HEK293 (cell line): Measurements from ENCODE around the gene LDLRAD2.
A peak's percentile ranks its signal among the peaks of the same experiment; 100 is the strongest.
"Not testable (repeated sequence)": the region's sequence is repeated elsewhere in the genome, so short reads cannot be mapped to it uniquely, and the experiment has no call there.

ENCODE experiments used
- FEZF1 ChIP-seq: fragments of 450-650 bp; formaldehyde crosslinking; IDR thresholded peaks from 2 replicates; pipeline ENCODE4 v1.5.1; 2016; ENCODE audit warnings: missing biosample characterization, missing genetic modification characterization
- HOXC10 ChIP-seq: sonication (generic); formaldehyde crosslinking; IDR thresholded peaks from 2 replicates; pipeline ENCODE4 v1.8.1; 2023; ENCODE audit warnings: mild to moderate bottlenecking, missing genetic modification reagents
- KLF1 ChIP-seq: fragments of 450-650 bp; formaldehyde crosslinking; IDR thresholded peaks from 2 replicates; pipeline ENCODE4 v1.5.1; 2016; ENCODE audit warnings: missing biosample characterization, missing genetic modification characterization
- ZEB2 ChIP-seq: fragments of 450-650 bp; formaldehyde crosslinking; IDR thresholded peaks from 2 replicates; pipeline ENCODE4 v1.5.1; 2016; ENCODE audit warnings: missing biosample characterization, missing genetic modification characterization
- ZFP3 ChIP-seq: fragments of 450-650 bp; formaldehyde crosslinking; IDR thresholded peaks from 2 replicates; pipeline ENCODE4 v1.5.1; 2016; ENCODE audit warnings: low read depth, missing biosample characterization, missing genetic modification characterization
- ZNF121 ChIP-seq: fragments of 450-650 bp; formaldehyde crosslinking; IDR thresholded peaks from 2 replicates; pipeline ENCODE4 v1.5.1; 2016; ENCODE audit warnings: missing biosample characterization, missing genetic modification characterization
- ZNF239 ChIP-seq: fragments of 450-650 bp; formaldehyde crosslinking; IDR thresholded peaks from 2 replicates; pipeline ENCODE4 v1.5.1; 2016; ENCODE audit warnings: missing biosample characterization, missing genetic modification characterization
- ZNF24 ChIP-seq: fragments of 450-650 bp; formaldehyde crosslinking; IDR thresholded peaks from 2 replicates; pipeline ENCODE4 v1.5.1; 2016; ENCODE audit warnings: missing biosample characterization, missing genetic modification characterization
- ZNF292 ChIP-seq: fragments of 450-650 bp; formaldehyde crosslinking; IDR thresholded peaks from 2 replicates; pipeline ENCODE4 v1.5.1; 2016; ENCODE audit warnings: low read depth, missing biosample characterization, missing genetic modification characterization, borderline replicate concordance
- ZNF571 ChIP-seq: fragments of 450-650 bp; formaldehyde crosslinking; IDR thresholded peaks from 2 replicates; pipeline ENCODE4 v1.5.0; 2017; ENCODE audit warnings: missing biosample characterization, missing genetic modification characterization
- ZNF670 ChIP-seq: fragments of 450-650 bp; formaldehyde crosslinking; IDR thresholded peaks from 2 replicates; pipeline ENCODE4 v1.5.1; 2016; ENCODE audit warnings: missing biosample characterization, missing genetic modification characterization, low read depth
- TF ChIP-seq, protein P1 (sequence below): fragments of 450-650 bp; formaldehyde crosslinking; IDR thresholded peaks from 2 replicates; pipeline ENCODE4 v1.5.1; 2016; ENCODE audit warnings: missing biosample characterization, missing genetic modification characterization
- TF ChIP-seq, protein P2 (sequence below): fragments of 450-650 bp; formaldehyde crosslinking; IDR thresholded peaks from 2 replicates; pipeline ENCODE4 v1.5.1; 2016; ENCODE audit warnings: missing biosample characterization, missing genetic modification characterization, borderline replicate concordance
- TF ChIP-seq, protein P3 (sequence below): fragments of 450-650 bp; formaldehyde crosslinking; IDR thresholded peaks from 2 replicates; pipeline ENCODE4 v1.5.1; 2016; ENCODE audit warnings: missing biosample characterization, missing genetic modification characterization

DNA sequence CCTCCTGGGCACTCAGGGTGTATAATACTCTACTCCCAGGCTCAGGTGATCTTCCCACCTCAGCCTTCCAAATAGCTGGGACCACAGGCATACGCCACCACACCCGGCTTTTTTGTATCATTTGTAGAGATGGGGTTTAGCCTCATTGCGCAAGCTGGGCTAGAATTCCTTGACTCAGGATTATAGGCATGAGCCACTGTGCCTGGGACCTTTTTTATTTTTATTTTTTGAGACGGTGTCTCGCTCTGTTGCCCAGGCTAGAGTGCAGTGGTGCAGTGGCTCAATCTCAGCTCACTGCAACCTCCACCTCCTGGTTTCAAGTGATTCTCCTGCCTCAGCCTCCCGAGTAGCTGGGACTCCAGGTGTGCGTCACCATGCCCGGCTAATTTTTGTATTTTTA, 45.0 kb upstream of the LDLRAD2 start:
- not testable (repeated sequence) for TF ChIP-seq ZEB2 (tag by site-specific recombination); ZNF24 (tag by site-specific recombination); ZNF571 (tag by site-specific recombination); HOXC10 (CRISPR knock-in tag); FEZF1 (tag by site-specific recombination); ZNF239 (tag by site-specific recombination); ZFP3 (tag by site-specific recombination); ZNF292 (tag by site-specific recombination); ZNF670 (tag by site-specific recombination); KLF1 (tag by site-specific recombination)
- TF ChIP-seq, protein P1, sequence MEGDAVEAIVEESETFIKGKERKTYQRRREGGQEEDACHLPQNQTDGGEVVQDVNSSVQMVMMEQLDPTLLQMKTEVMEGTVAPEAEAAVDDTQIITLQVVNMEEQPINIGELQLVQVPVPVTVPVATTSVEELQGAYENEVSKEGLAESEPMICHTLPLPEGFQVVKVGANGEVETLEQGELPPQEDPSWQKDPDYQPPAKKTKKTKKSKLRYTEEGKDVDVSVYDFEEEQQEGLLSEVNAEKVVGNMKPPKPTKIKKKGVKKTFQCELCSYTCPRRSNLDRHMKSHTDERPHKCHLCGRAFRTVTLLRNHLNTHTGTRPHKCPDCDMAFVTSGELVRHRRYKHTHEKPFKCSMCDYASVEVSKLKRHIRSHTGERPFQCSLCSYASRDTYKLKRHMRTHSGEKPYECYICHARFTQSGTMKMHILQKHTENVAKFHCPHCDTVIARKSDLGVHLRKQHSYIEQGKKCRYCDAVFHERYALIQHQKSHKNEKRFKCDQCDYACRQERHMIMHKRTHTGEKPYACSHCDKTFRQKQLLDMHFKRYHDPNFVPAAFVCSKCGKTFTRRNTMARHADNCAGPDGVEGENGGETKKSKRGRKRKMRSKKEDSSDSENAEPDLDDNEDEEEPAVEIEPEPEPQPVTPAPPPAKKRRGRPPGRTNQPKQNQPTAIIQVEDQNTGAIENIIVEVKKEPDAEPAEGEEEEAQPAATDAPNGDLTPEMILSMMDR (tag by site-specific recombination) = not testable (repeated sequence)
- 0 out of 2 replicates have a peak, but pooled peaks have one; percentile 10 for TF ChIP-seq ZNF121 (tag by site-specific recombination)
- TF ChIP-seq, protein P2, sequence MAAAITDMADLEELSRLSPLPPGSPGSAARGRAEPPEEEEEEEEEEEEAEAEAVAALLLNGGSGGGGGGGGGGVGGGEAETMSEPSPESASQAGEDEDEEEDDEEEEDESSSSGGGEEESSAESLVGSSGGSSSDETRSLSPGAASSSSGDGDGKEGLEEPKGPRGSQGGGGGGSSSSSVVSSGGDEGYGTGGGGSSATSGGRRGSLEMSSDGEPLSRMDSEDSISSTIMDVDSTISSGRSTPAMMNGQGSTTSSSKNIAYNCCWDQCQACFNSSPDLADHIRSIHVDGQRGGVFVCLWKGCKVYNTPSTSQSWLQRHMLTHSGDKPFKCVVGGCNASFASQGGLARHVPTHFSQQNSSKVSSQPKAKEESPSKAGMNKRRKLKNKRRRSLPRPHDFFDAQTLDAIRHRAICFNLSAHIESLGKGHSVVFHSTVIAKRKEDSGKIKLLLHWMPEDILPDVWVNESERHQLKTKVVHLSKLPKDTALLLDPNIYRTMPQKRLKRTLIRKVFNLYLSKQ (tag by site-specific recombination) = not testable (repeated sequence)
- TF ChIP-seq, protein P3, sequence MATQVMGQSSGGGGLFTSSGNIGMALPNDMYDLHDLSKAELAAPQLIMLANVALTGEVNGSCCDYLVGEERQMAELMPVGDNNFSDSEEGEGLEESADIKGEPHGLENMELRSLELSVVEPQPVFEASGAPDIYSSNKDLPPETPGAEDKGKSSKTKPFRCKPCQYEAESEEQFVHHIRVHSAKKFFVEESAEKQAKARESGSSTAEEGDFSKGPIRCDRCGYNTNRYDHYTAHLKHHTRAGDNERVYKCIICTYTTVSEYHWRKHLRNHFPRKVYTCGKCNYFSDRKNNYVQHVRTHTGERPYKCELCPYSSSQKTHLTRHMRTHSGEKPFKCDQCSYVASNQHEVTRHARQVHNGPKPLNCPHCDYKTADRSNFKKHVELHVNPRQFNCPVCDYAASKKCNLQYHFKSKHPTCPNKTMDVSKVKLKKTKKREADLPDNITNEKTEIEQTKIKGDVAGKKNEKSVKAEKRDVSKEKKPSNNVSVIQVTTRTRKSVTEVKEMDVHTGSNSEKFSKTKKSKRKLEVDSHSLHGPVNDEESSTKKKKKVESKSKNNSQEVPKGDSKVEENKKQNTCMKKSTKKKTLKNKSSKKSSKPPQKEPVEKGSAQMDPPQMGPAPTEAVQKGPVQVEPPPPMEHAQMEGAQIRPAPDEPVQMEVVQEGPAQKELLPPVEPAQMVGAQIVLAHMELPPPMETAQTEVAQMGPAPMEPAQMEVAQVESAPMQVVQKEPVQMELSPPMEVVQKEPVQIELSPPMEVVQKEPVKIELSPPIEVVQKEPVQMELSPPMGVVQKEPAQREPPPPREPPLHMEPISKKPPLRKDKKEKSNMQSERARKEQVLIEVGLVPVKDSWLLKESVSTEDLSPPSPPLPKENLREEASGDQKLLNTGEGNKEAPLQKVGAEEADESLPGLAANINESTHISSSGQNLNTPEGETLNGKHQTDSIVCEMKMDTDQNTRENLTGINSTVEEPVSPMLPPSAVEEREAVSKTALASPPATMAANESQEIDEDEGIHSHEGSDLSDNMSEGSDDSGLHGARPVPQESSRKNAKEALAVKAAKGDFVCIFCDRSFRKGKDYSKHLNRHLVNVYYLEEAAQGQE = not testable (repeated sequence)
